ENCODE results near the gene DOCK10. TPM values are rescaled to one million over a fixed set of nuclear protein-coding genes. Genes with fewer than 3 reads are reported as not detected.

Gene DOCK10
- total RNA-seq, 2 experiments from 2014 or later, result 191 to 198 TPM

- ChIA-PET CTCF (no interaction called here), POLR2A (no interaction called here)
- TF ChIP-seq CTCF (IDR thresholded peaks at IDR 0.05), result no peak
- Mint-ChIP-seq H3K4me3 (no peak overlapping the region), H3K36me3 (ENCODE audit: low read depth) (peaks cover 57% of the 10 kb centered on the region), H3K9me3 (no peaks in the 10 kb centered on the region), H3K4me1 (ENCODE audit: low read depth) (peaks cover 6% of the 10 kb centered on the region), H3K27me3 (no peaks in the 10 kb centered on the region), H3K27ac (no peak overlapping the region)
- no peak for ATAC-seq
- no peak for DNase-seq
- intact Hi-C loops (cut with micrococcal nuclease), result loop anchor here (10.0 kb wide), 1 partner anchor 420 kb away; no protein-coding TSS in a partner anchor
Measured at GRCh38 chr2:224774735-224775134, 267.5 kb downstream of the DOCK10 start.

- Mint-ChIP-seq H3K9me3 (no peaks in the 10 kb centered on the region), H3K27ac (no peak overlapping the region), H3K36me3 (ENCODE audit: low read depth) (peaks cover 69% of the 10 kb centered on the region), H3K27me3 (no peaks in the 10 kb centered on the region), H3K4me3 (no peak overlapping the region), H3K4me1 (ENCODE audit: low read depth) (peaks cover 8% of the 10 kb centered on the region)
- ATAC-seq (no peak), DNase-seq (no peak)
- intact Hi-C loops (cut with micrococcal nuclease), result loop anchor here (10.0 kb wide), 1 partner anchor 418 kb away; no protein-coding TSS in a partner anchor
- TF ChIP-seq CTCF (IDR thresholded peaks at IDR 0.05), result no peak
- ChIA-PET CTCF (no interaction called here), POLR2A (interaction anchor here (1.2 kb wide), 1 partner anchor 13 kb away, joined by 3 read pairs; no protein-coding TSS in a partner anchor)
Measured at GRCh38 chr2:224772494-224772893, 269.8 kb downstream of the DOCK10 start.

- TF ChIP-seq CTCF (IDR thresholded peaks at IDR 0.05), result no peak
- CTCF ChIA-PET, result no interaction called here
- ATAC-seq (no peak), DNase-seq (no peak)
- H3K27me3 Mint-ChIP-seq, result no peaks in the 10 kb centered on the region
- POLR2A ChIA-PET, result no interaction called here
- H3K27ac Mint-ChIP-seq, result peak overlapping the region; percentile 30
- no peak overlapping the region for H3K4me3 Mint-ChIP-seq
- H3K36me3 Mint-ChIP-seq (ENCODE audit: low read depth), result peaks cover 76% of the 10 kb centered on the region
- peaks cover 23% of the 10 kb centered on the region for H3K4me1 Mint-ChIP-seq (ENCODE audit: low read depth)
- peaks cover 4% of the 10 kb centered on the region for H3K9me3 Mint-ChIP-seq
- intact Hi-C loops (cut with micrococcal nuclease), result no loop called here
Measured at GRCh38 chr2:224769489-224769888, 272.8 kb downstream of the DOCK10 start.

GRCh38 chr2:224764565-224765236, 277.6 kb downstream of the DOCK10 start:
- Mint-ChIP-seq H3K36me3 (ENCODE audit: low read depth) (peaks cover 86% of the 10 kb centered on the region), H3K27ac (peak overlapping the region; percentile 77), H3K4me1 (ENCODE audit: low read depth) (peaks cover 32% of the 10 kb centered on the region), H3K4me3 (no peak overlapping the region), H3K9me3 (peaks cover 6% of the 10 kb centered on the region), H3K27me3 (no peaks in the 10 kb centered on the region)
- intact Hi-C loops (cut with micrococcal nuclease), result no loop called here
- TF ChIP-seq CTCF (IDR thresholded peaks at IDR 0.05), result no peak
- DNase-seq (no peak), ATAC-seq (peak; percentile 78)
- POLR2A ChIA-PET, result interaction anchor here (0.6 to 0.9 kb wide), 2 partner anchors 11 to 630 kb away, joined by 3 to 4 read pairs; no protein-coding TSS in a partner anchor
- CTCF ChIA-PET, result interaction anchor here (0.7 to 1.8 kb wide), 2 partner anchors 13 to 29 kb away, joined by 3 to 14 read pairs; no protein-coding TSS in a partner anchor

GRCh38 chr2:224757934-224758548, 284.2 kb downstream of the DOCK10 start:
- no peak for TF ChIP-seq CTCF (IDR thresholded peaks at IDR 0.05)
- ChIA-PET CTCF (no interaction called here), POLR2A (no interaction called here)
- H3K36me3 Mint-ChIP-seq (ENCODE audit: low read depth), result peaks cover 58% of the 10 kb centered on the region
- H3K4me3 Mint-ChIP-seq, result no peak overlapping the region
- H3K27ac Mint-ChIP-seq, result no peak overlapping the region
- intact Hi-C loops (cut with micrococcal nuclease), result no loop called here
- H3K4me1 Mint-ChIP-seq (ENCODE audit: low read depth), result no peaks in the 10 kb centered on the region
- no peaks in the 10 kb centered on the region for H3K27me3 Mint-ChIP-seq
- no peak for ATAC-seq
- no peak for DNase-seq
- peaks cover 30% of the 10 kb centered on the region for H3K9me3 Mint-ChIP-seq

Measured in activated CD8-positive, alpha-beta T cell treated with anti-CD3 and anti-CD28 coated beads for 36 hours (primary cell).